Progenitor cell of endocrine pancreas (in vitro differentiated cells): ENCODE measurements around the gene GOLT1B. TPM values are rescaled to one million over a fixed set of nuclear protein-coding genes. Genes with fewer than 3 reads are reported as not detected.

ENCODE experiments used
- DNase-seq: peaks from one replicate; pipeline ENCODE4 v3.0.0; 2021; ENCODE audit warnings: low spot score; ENCODE audit not compliant: unreplicated experiment
- H3K27ac Mint-ChIP-seq: 2 replicates; pipeline ENCODE4 v1.8.0; 2021; ENCODE audit warnings: mild to moderate bottlenecking, moderate library complexity, mixed read lengths
- H3K27me3 Mint-ChIP-seq: 2 replicates; pipeline ENCODE4 v1.8.0; 2021; ENCODE audit warnings: mixed read lengths
- H3K36me3 Mint-ChIP-seq: 2 replicates; pipeline ENCODE4 v1.8.0; 2022; ENCODE audit warnings: mixed read lengths; ENCODE audit not compliant: insufficient read depth
- H3K4me1 Mint-ChIP-seq: 2 replicates; pipeline ENCODE4 v1.8.0; 2021; ENCODE audit warnings: low read depth, mixed read lengths
- H3K4me3 Mint-ChIP-seq: 2 replicates; pipeline ENCODE4 v1.8.0; 2021; ENCODE audit warnings: low read depth, mild to moderate bottlenecking, moderate library complexity, mixed read lengths
- H3K9me3 Mint-ChIP-seq: 2 replicates; pipeline ENCODE4 v1.8.0; 2021; ENCODE audit warnings: low read depth, mixed read lengths
- total RNA-seq: library from RNA; stranded (reverse); gene quantifications from 2 replicates; pipeline ENCODE4 v1.2.1, GENCODE V29; 2021
- TF ChIP-seq, protein P1 (sequence below): fragments of 200-600 bp; sonication (generic); IDR thresholded peaks from one replicate; pipeline ENCODE4 v1.5.0; 2021; ENCODE audit warnings: antibody characterized with exemption, mild to moderate bottlenecking; ENCODE audit not compliant: unreplicated experiment

Gene GOLT1B
- total RNA-seq, 1 donor from 2014 or later = 49.3 TPM

DNA sequence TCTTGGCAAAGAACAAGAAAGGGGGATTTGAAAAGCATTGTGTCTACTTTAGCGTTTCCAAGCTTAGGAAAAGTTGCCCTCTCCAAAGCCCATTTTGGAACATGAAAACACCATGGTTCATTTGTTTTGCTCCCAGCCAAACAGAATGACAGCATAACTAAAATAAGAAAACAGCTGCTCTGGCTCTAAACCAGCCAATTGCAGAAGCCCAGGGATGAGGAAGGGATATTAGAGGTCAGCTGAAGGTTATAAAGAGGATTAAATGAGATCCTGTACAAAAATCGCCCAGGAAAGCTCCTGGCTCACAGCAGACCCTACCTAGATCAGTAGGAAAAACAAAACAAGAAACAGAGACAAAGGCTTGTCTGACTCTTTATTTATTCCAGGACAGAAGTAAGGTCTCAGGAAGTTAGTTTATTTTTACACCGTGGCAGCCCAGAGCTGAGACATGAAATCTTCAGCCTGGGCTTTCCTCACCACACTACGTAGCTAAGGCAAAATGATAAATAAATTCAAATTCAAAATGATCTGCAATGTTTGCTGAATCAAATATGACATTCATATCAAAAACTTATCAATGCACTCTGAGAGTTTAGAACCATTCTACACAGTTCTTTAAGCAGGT lies 50.4 kb downstream of the GOLT1B start:
- H3K9me3 Mint-ChIP-seq = peaks cover 8% of the 10 kb centered on the region
- no peak for DNase-seq
- TF ChIP-seq, protein P1, sequence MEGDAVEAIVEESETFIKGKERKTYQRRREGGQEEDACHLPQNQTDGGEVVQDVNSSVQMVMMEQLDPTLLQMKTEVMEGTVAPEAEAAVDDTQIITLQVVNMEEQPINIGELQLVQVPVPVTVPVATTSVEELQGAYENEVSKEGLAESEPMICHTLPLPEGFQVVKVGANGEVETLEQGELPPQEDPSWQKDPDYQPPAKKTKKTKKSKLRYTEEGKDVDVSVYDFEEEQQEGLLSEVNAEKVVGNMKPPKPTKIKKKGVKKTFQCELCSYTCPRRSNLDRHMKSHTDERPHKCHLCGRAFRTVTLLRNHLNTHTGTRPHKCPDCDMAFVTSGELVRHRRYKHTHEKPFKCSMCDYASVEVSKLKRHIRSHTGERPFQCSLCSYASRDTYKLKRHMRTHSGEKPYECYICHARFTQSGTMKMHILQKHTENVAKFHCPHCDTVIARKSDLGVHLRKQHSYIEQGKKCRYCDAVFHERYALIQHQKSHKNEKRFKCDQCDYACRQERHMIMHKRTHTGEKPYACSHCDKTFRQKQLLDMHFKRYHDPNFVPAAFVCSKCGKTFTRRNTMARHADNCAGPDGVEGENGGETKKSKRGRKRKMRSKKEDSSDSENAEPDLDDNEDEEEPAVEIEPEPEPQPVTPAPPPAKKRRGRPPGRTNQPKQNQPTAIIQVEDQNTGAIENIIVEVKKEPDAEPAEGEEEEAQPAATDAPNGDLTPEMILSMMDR = no peak

GRCh38 chr12:21552635-21553328 lies 51.2 kb downstream of the GOLT1B start:
- TF ChIP-seq, protein P1 = no peak
- Mint-ChIP-seq H3K9me3 (peaks cover 8% of the 10 kb centered on the region), H3K27me3 (no peaks in the 10 kb centered on the region), H3K4me1 (no peaks in the 10 kb centered on the region), H3K36me3 (no peaks in the 10 kb centered on the region), H3K27ac (no peak overlapping the region), H3K4me3 (no peak overlapping the region)
- DNase-seq = no peak

More for the DNA sequence above, 50.4 kb downstream of the GOLT1B start:
- Mint-ChIP-seq H3K27ac (no peak overlapping the region), H3K4me1 (no peaks in the 10 kb centered on the region), H3K36me3 (no peaks in the 10 kb centered on the region), H3K27me3 (no peaks in the 10 kb centered on the region), H3K4me3 (no peak overlapping the region)

DNA sequence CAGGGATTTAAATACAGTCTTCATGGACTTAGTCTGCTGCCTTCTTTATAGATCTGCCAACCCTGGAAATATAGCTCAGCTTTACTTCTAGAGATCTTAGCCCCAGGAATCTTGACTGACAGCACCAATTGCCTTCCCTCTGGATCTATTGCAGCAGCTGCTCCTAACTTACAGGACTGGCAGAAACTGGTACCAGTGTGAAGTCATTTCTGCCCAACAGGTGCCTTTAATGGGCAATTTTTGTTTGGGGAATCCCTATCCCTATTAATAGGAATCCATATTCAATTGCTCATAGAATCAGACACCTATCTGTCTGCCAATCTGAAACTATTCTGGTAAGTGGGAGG lies 51.7 kb downstream of the GOLT1B start:
- DNase-seq = no peak
- peaks cover 11% of the 10 kb centered on the region for H3K9me3 Mint-ChIP-seq

DNA sequence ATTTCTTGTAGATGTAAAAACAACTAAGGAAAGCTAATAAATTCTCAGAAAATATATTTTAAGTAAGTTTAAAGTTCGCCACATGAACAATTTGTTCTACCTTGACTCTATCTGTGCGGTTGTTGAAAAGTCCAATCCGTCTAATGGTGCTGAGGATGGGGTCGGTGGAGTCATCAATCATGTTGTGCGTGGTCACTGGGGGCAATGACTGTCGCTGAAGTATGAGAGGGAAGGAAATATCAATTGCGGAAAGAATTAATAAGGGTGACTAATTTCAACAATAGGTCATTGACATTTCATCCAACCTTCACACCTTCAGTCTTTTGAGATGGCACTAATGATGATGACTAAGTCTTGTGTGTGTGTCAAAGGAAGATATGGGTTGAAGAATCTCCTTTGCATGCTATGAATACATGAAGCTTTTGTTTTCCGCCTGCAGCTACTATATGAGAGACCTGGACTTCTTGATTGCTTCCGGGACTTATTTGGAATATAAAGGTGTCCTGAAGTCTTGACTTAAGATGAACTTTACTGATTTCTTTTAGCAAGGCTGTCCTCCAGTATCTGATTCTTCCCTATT lies 56.6 kb downstream of the GOLT1B start:
- Mint-ChIP-seq H3K9me3 (peaks cover 11% of the 10 kb centered on the region), H3K4me1 (peaks cover 4% of the 10 kb centered on the region), H3K4me3 (no peak overlapping the region), H3K27me3 (no peaks in the 10 kb centered on the region), H3K27ac (no peak overlapping the region), H3K36me3 (no peaks in the 10 kb centered on the region)
- no peak for DNase-seq
- TF ChIP-seq, protein P1 = no peak

More for the DNA sequence above, 51.7 kb downstream of the GOLT1B start:
- Mint-ChIP-seq H3K36me3 (no peaks in the 10 kb centered on the region), H3K27ac (no peak overlapping the region), H3K27me3 (no peaks in the 10 kb centered on the region), H3K4me1 (no peaks in the 10 kb centered on the region), H3K4me3 (no peak overlapping the region)
- TF ChIP-seq, protein P1 = no peak

- no peak overlapping the region for H3K4me3 Mint-ChIP-seq
- H3K27me3 Mint-ChIP-seq = no peaks in the 10 kb centered on the region
- DNase-seq = no peak
- H3K9me3 Mint-ChIP-seq = peaks cover 8% of the 10 kb centered on the region
- no peak overlapping the region for H3K27ac Mint-ChIP-seq
- TF ChIP-seq, protein P1 = no peak
- no peaks in the 10 kb centered on the region for H3K36me3 Mint-ChIP-seq
- peaks cover 8% of the 10 kb centered on the region for H3K4me1 Mint-ChIP-seq
These were observed 58.4 kb downstream of the GOLT1B start for GRCh38 chr12:21559855-21560569.
